K562 (cell line): ENCODE results near the gene HTRA3. TPM values are rescaled to one million over a fixed set of nuclear protein-coding genes. Genes with fewer than 3 reads are reported as not detected.

ENCODE experiments used
- COPS2 ChIP-seq: fragments of 450-650 bp; conservative IDR thresholded peaks from 2 replicates; pipeline ENCODE4 v1.6.1; 2016; ENCODE audit warnings: mild to moderate bottlenecking, moderate library complexity
- KAT2B ChIP-seq: IDR thresholded peaks from one replicate; pipeline ENCODE4 v1.6.1; 2012; ENCODE audit warnings: low read depth, mild to moderate bottlenecking, control low read depth, inconsistent platforms, low read length, moderate library complexity
- ZBTB11 ChIP-seq, 3 experiments: fragments of 200-800 bp in 1 of 3; fragments of 250-450 bp in 1 of 3; fragments of 450-650 bp in 1 of 3; sonication (Bioruptor Pico) in 1 of 3; sonication (Bioruptor generic) in 1 of 3; formaldehyde crosslinking in 1 of 3; IDR thresholded peaks; 2 replicates each; pipeline versions ENCODE4 v1.6.1 to v1.8.0; 2016 to 2022; ENCODE audit warnings: mild to moderate bottlenecking in 2 of 3, missing genetic modification characterization in 2 of 3, missing compliant biosample characterization in 1 of 3, moderate library complexity in 1 of 3
- ZBTB8A ChIP-seq: fragments of 450-650 bp; IDR thresholded peaks from 2 replicates; pipeline ENCODE4 v1.6.1; 2018; ENCODE audit warnings: mild to moderate bottlenecking, moderate library complexity; ENCODE audit not compliant: partially characterized antibody
- polyA plus RNA-seq, 8 experiments: library from polyadenylated mRNA; depleted of rRNA in 4 of 8; stranded (reverse) in 5 of 8; unstranded in 3 of 8; fragments of >200 nt; fragmentation: Nextera tagmentation in 2 of 8; fragmentation: Illumina TruSeq in 1 of 8; extraction: Ambion mirVana in 2 of 8; extraction: Trizol in 1 of 8; gene quantifications; 2 replicates each; pipeline versions ENCODE4 v1.2.1 to v1.2.3, GENCODE V29; 2011 to 2014; ENCODE audit warnings: inconsistent platforms in 1 of 8, missing spikeins in 1 of 8
- total RNA-seq, 7 experiments: library from RNA; depleted of rRNA in 6 of 7; stranded (reverse); fragments of >200 nt in 6 of 7; fragmentation: Illumina TruSeq in 2 of 7; extraction: Trizol in 2 of 7; gene quantifications; 2 replicates each; pipeline versions ENCODE4 v1.2.1 to v1.2.3, GENCODE V29; 2011 to 2021; ENCODE audit warnings: low replicate concordance in 1 of 7

Gene HTRA3
- total and polyA plus RNA-seq, 9 of the 15 experiments (the other 6 are each of a cell fraction or from before 2014, with no cell fraction given): 0.04 TPM; not detected in 8

GRCh38 chr4:8274066-8274652 lies 4.6 kb downstream of the HTRA3 start (continued):
- TF ChIP-seq KAT2B (no peak), COPS2 (no peak), ZBTB11 (CRISPR knock-in tag; IDR thresholded peaks at IDR 0.05) (no peak), ZBTB8A (no peak)
